HepG2 (cell line): ENCODE measurements around the gene ZNF584. TPM values are rescaled to one million over a fixed set of nuclear protein-coding genes. Genes with fewer than 3 reads are reported as not detected.

Experiments
- AGO1 ChIP-seq: fragments of 200-400 bp; formaldehyde crosslinking; IDR thresholded peaks from 2 replicates; pipeline ENCODE4 v1.6.1; 2017; ENCODE audit warnings: mild to moderate bottlenecking, low read depth, low read length, moderate library complexity; ENCODE audit not compliant: poor library complexity, severe bottlenecking
- GATA4 ChIP-seq: sonication (generic); IDR thresholded peaks from 2 replicates; pipeline ENCODE4 v1.6.1; 2016; ENCODE audit warnings: antibody characterized with exemption, low read depth, borderline replicate concordance
- HMGXB4 ChIP-seq, 2 experiments: sonication (generic) in 1 of 2; formaldehyde crosslinking in 1 of 2; IDR thresholded peaks; 2 replicates each; pipeline versions ENCODE4 v1.4.0 to v1.6.1; 2018 to 2020; ENCODE audit warnings: missing genetic modification reagents in 2 of 2, borderline replicate concordance in 1 of 2, low read depth in 1 of 2, mild to moderate bottlenecking in 1 of 2, missing biosample characterization in 1 of 2
- HNF1B ChIP-seq: sonication (generic); formaldehyde crosslinking; IDR thresholded peaks from 2 replicates; pipeline ENCODE4 v1.5.1; 2020; ENCODE audit warnings: mild to moderate bottlenecking, moderate library complexity, missing genetic modification reagents
- IRF2 ChIP-seq: IDR thresholded peaks from 2 replicates; pipeline ENCODE4 v1.6.1; 2018; ENCODE audit warnings: missing genetic modification reagents, missing compliant biosample characterization
- NFAT5 ChIP-seq: sonication (generic); formaldehyde crosslinking; IDR thresholded peaks from 2 replicates; pipeline ENCODE4 v1.4.0; 2020; ENCODE audit warnings: missing genetic modification reagents
- PRDM15 ChIP-seq: sonication (generic); formaldehyde crosslinking; IDR thresholded peaks from 2 replicates; pipeline ENCODE4 v1.4.0; 2020; ENCODE audit warnings: missing genetic modification reagents
- REXO4 ChIP-seq: sonication (generic); formaldehyde crosslinking; IDR thresholded peaks from 2 replicates; pipeline ENCODE4 v1.8.0; 2022; ENCODE audit warnings: missing genetic modification reagents, mild to moderate bottlenecking, borderline replicate concordance
- SMAD1 ChIP-seq: sonication (generic); formaldehyde crosslinking; IDR thresholded peaks from 2 replicates; pipeline ENCODE4 v1.4.0; 2020; ENCODE audit warnings: missing genetic modification reagents, low read depth, mild to moderate bottlenecking, borderline replicate concordance
- ZBTB42 ChIP-seq: sonication (generic); formaldehyde crosslinking; IDR thresholded peaks from 2 replicates; pipeline ENCODE4 v1.5.0; 2020; ENCODE audit warnings: mild to moderate bottlenecking, missing genetic modification reagents
- ZNF33B ChIP-seq: sonication (generic); formaldehyde crosslinking; IDR thresholded peaks from 2 replicates; pipeline ENCODE4 v1.5.1; 2020; ENCODE audit warnings: mild to moderate bottlenecking, missing genetic modification reagents
- ZNF354B ChIP-seq: sonication (generic); formaldehyde crosslinking; IDR thresholded peaks from 2 replicates; pipeline ENCODE4 v1.8.0; 2022; ENCODE audit warnings: mild to moderate bottlenecking, missing genetic modification reagents
- ZNF713 ChIP-seq: sonication (generic); formaldehyde crosslinking; IDR thresholded peaks from 2 replicates; pipeline ENCODE4 v1.4.0; 2020; ENCODE audit warnings: mild to moderate bottlenecking, missing genetic modification reagents
- ZNF841 ChIP-seq: sonication (generic); formaldehyde crosslinking; IDR thresholded peaks from 2 replicates; pipeline ENCODE4 v1.8.1; 2023; ENCODE audit warnings: missing genetic modification reagents, borderline replicate concordance
- polyA plus RNA-seq, 8 experiments: library from polyadenylated mRNA; depleted of rRNA in 3 of 8; stranded (reverse) in 7 of 8; unstranded in 1 of 8; fragments of >200 nt; fragmentation: Illumina TruSeq in 4 of 8; extraction: Trizol in 4 of 8; gene quantifications; 2 replicates each; pipeline versions ENCODE4 v1.2.1 to v1.2.3, GENCODE V29; 2011 to 2016; ENCODE audit warnings: low read depth in 4 of 8, missing spikeins in 1 of 8, mixed read lengths in 1 of 8; ENCODE audit not compliant: insufficient read depth in 1 of 8
- total RNA-seq, 5 experiments: library from RNA; depleted of rRNA; stranded (reverse); fragments of >200 nt; fragmentation: Illumina TruSeq; extraction: Trizol; gene quantifications; 2 replicates each; pipeline ENCODE4 v1.2.3, GENCODE V29; 2016; ENCODE audit warnings: low read depth in 1 of 5

Gene ZNF584
- total and polyA plus RNA-seq, 2 of the 13 experiments (the other 11 are each of a cell fraction or from before 2014, with no cell fraction given) = 2.4 to 7.0 TPM

GRCh38 chr19:58400916-58401839 lies 7.3 kb upstream of the ZNF584 start (continued):
- TF ChIP-seq HNF1B (CRISPR knock-in tag) (peak; percentile 93), AGO1 (peak; percentile 90), ZNF841 (no peak), NFAT5 (no peak), IRF2 (CRISPR knock-in tag) (peak; percentile 37; the same call in 1 of the 2 replicates), ZNF713 (CRISPR knock-in tag) (no peak), GATA4 (0 out of 2 replicates have a peak, but pooled peaks have one; percentile 26), SMAD1 (CRISPR knock-in tag) (no peak), PRDM15 (CRISPR knock-in tag) (no peak), ZBTB42 (CRISPR knock-in tag) (no peak), HMGXB4 (CRISPR knock-in tag; IDR thresholded peaks at IDR 0.05; ENCODE audit: borderline replicate concordance in 1 of 2, low read depth in 1 of 2) (peak in 1 of 2 experiments; percentile 64; a peak in 1 of 4 replicates), REXO4 (CRISPR knock-in tag) (no peak), ZNF354B (no peak), ZNF33B (CRISPR knock-in tag) (peak; percentile 68; the same call in 1 of the 2 replicates)
